Peyer's patch (tissue), 4 donors: Measurements from ENCODE around the gene SLF1. TPM values are rescaled to one million over a fixed set of nuclear protein-coding genes. Genes with fewer than 3 reads are reported as not detected.

Experiments used
- DNase-seq, 3 donors: peaks; one replicate each; pipeline ENCODE4 v3.0.0-alpha.2; 2017 to 2019
- H3K27ac ChIP-seq, 4 donors: fragments of 200-600 bp; sonication (generic); one replicate each; pipeline ENCODE4 v1.5.1; 2016 to 2019
- H3K27me3 ChIP-seq, 2 donors: fragments of 200-600 bp; sonication (generic); one replicate each; pipeline ENCODE4 v1.5.1; 2019
- H3K36me3 ChIP-seq, 3 donors: fragments of 200-600 bp; sonication (generic); one replicate each; pipeline ENCODE4 v1.5.1; 2016 to 2019
- H3K4me1 ChIP-seq, 4 donors: fragments of 200-600 bp; sonication (generic); one replicate each; pipeline ENCODE4 v1.5.1; 2016 to 2019
- H3K4me3 ChIP-seq, 4 donors: fragments of 200-600 bp; sonication (generic); 1 replicate in 3 of 4; 2 replicates in 1 of 4; pipeline ENCODE4 v1.5.1; 2016 to 2019; ENCODE audit warnings: mild to moderate bottlenecking in 1 of 4
- H3K9me3 ChIP-seq, 4 donors: fragments of 200-600 bp; sonication (generic); one replicate each; pipeline ENCODE4 v1.5.1; 2016 to 2019; ENCODE audit warnings: mild to moderate bottlenecking in 1 of 4
- POLR2A ChIP-seq, 2 donors: fragments of 450-650 bp; IDR thresholded peaks; one replicate each; pipeline ENCODE4 v1.5.1; 2017; ENCODE audit warnings: antibody characterized with exemption in 2 of 2, mild to moderate bottlenecking in 2 of 2, moderate library complexity in 2 of 2
- total RNA-seq, 4 donors: library from RNA; depleted of rRNA; stranded (reverse); fragments of >200 nt; gene quantifications; one replicate each; pipeline ENCODE4 v1.1.0, GENCODE V29; 2016
- TF ChIP-seq, protein P1 (sequence below), 6 experiments: fragments of 450-650 bp in 4 of 6; fragments of 200-600 bp in 2 of 6; sonication (generic) in 1 of 6; IDR thresholded peaks; one replicate each; pipeline ENCODE4 v1.5.1; 2017 to 2019; ENCODE audit warnings: antibody characterized with exemption in 6 of 6, mild to moderate bottlenecking in 3 of 6, moderate library complexity in 1 of 6

Gene SLF1
- total RNA-seq, 4 donors from 2014 or later, result 17.8 to 27.9 (median 24.6) TPM

DNA sequence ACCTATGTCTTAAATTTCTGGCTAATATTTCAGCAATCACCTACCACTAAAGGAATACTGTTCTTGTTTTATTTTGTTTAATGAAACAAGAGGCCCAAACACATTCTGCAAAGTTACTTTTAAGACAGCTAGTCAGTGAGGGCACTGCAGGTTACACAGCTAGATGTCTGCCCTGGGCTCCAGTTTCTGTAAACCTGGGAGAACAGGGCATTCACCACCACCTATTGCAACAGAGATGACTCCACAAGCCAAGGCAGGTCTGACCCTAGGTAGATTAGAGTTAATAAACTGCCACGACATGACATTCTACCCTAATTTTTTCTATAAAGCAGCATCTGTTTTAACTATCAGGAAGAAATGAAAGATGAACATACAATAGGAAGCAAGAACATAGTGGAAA is 90.8 kb downstream of the SLF1 start:
- Histone ChIP-seq H3K27ac (no peak overlapping the region), H3K4me3 (no peak overlapping the region), H3K9me3 (no peaks in the 10 kb centered on the region), H3K36me3 (peaks cover 0 to 33% (median 0%) of the 10 kb centered on the region in 3 donors), H3K27me3 (no peaks in the 10 kb centered on the region), H3K4me1 (no peaks in the 10 kb centered on the region)
- TF ChIP-seq POLR2A (IDR thresholded peaks at IDR 0.05), result no peak
- TF ChIP-seq, protein P1, sequence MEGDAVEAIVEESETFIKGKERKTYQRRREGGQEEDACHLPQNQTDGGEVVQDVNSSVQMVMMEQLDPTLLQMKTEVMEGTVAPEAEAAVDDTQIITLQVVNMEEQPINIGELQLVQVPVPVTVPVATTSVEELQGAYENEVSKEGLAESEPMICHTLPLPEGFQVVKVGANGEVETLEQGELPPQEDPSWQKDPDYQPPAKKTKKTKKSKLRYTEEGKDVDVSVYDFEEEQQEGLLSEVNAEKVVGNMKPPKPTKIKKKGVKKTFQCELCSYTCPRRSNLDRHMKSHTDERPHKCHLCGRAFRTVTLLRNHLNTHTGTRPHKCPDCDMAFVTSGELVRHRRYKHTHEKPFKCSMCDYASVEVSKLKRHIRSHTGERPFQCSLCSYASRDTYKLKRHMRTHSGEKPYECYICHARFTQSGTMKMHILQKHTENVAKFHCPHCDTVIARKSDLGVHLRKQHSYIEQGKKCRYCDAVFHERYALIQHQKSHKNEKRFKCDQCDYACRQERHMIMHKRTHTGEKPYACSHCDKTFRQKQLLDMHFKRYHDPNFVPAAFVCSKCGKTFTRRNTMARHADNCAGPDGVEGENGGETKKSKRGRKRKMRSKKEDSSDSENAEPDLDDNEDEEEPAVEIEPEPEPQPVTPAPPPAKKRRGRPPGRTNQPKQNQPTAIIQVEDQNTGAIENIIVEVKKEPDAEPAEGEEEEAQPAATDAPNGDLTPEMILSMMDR (IDR thresholded peaks at IDR 0.05), result no peak
- DNase-seq, result no peak

DNA sequence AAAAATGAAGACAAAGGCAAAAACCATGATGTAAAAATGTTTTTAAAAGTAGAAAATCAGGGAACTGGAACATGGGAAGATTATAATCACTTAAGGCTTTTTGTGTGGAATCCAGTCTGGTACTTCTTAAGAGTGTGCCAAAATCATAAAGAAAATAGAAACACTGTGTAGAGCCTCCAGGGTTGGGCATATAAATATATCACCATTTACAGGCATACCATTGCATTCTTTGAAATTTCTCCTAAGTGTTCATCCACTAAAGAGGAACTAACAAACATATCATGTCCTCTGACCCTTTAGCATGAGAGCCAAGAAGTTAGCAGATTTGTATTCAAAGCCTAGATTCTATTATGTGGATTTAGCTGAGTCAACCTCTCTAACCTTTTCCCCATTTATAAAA is 93.3 kb downstream of the SLF1 start:
- no peak overlapping the region for H3K27ac ChIP-seq
- TF ChIP-seq, protein P1 (IDR thresholded peaks at IDR 0.05), result no peak
- TF ChIP-seq POLR2A (IDR thresholded peaks at IDR 0.05), result no peak
- H3K36me3 ChIP-seq, result peaks cover 0 to 33% (median 0%) of the 10 kb centered on the region in 3 donors
- no peak for DNase-seq
- no peak overlapping the region for H3K4me3 ChIP-seq
- no peaks in the 10 kb centered on the region for H3K4me1 ChIP-seq
- no peaks in the 10 kb centered on the region for H3K9me3 ChIP-seq
- no peaks in the 10 kb centered on the region for H3K27me3 ChIP-seq

DNA sequence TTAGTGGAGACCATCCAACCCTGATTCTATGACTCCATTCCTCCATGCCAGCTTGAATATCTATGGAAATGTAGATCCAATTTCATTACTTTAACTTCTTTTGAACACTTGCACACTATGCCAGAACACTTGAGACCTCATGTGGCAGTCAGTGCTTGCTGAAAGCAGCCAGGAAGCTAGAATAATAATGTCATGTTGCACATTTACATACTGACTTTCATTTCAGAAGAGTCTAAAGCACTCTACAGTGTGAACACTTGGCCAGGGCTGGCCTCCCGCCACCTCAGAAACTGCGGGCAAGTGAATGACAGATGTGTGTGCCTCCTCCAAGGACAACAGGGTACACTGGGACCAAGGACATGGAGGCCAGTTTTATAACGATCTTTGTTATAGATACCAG is 97.3 kb downstream of the SLF1 start:
- H3K4me1 ChIP-seq, result no peaks in the 10 kb centered on the region
- H3K36me3 ChIP-seq, result peaks cover 0 to 14% (median 0%) of the 10 kb centered on the region in 3 donors
- TF ChIP-seq, protein P1 (IDR thresholded peaks at IDR 0.05), result no peak
- no peak for TF ChIP-seq POLR2A (IDR thresholded peaks at IDR 0.05)
- no peak overlapping the region for H3K4me3 ChIP-seq
- no peaks in the 10 kb centered on the region for H3K9me3 ChIP-seq
- no peaks in the 10 kb centered on the region for H3K27me3 ChIP-seq
- H3K27ac ChIP-seq, result no peak overlapping the region
- no peak for DNase-seq

DNA sequence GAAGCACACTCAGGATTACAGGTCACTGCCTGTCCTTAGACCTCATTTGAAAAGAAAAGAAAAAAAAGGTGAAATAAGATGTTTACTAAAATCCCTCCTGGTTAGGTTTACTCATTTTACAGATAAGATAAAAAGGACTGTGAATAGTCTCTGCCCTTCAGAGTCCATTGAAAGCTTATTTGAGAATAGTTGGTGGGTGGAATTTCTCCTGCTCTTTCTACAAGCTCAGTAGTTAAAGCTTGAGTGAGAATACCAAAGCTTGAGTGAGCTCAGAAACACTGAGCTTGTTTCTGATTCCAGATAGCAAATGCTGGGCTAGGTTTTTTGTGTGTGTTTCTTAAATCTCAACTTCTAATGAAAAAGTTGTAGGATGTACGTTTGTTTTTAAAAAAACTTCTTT is 106.7 kb downstream of the SLF1 start:
- Histone ChIP-seq H3K4me1 (no peaks in the 10 kb centered on the region), H3K4me3 (no peak overlapping the region), H3K36me3 (no peaks in the 10 kb centered on the region), H3K27me3 (no peaks in the 10 kb centered on the region), H3K9me3 (no peaks in the 10 kb centered on the region), H3K27ac (no peak overlapping the region)
- TF ChIP-seq, protein P1 (IDR thresholded peaks at IDR 0.05), result no peak
- no peak for TF ChIP-seq POLR2A (IDR thresholded peaks at IDR 0.05)
- DNase-seq, result no peak

DNA sequence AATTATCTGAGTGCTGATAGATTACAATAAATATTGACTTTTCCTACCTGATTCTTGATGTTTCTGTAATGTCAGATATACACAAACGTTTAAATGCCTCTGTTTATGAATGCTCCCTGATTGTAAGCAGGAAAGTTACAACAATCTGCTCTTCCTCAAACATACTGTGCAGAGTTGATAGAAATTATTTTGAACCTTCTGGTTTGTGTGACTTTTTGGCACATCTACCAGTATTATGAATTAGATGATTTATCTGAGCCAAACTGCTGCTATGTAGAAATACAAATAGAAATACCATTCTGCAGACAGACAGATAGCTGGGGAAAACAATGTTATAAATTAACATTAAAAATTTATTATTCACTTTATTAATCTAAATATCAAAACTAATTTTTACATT is 113.0 kb downstream of the SLF1 start:
- H3K4me3 ChIP-seq, result no peak overlapping the region
- no peaks in the 10 kb centered on the region for H3K9me3 ChIP-seq
- no peak overlapping the region for H3K27ac ChIP-seq
- H3K4me1 ChIP-seq, result no peaks in the 10 kb centered on the region
- DNase-seq, result no peak
- TF ChIP-seq POLR2A (IDR thresholded peaks at IDR 0.05), result no peak
- no peaks in the 10 kb centered on the region for H3K27me3 ChIP-seq
- H3K36me3 ChIP-seq, result no peaks in the 10 kb centered on the region

DNA sequence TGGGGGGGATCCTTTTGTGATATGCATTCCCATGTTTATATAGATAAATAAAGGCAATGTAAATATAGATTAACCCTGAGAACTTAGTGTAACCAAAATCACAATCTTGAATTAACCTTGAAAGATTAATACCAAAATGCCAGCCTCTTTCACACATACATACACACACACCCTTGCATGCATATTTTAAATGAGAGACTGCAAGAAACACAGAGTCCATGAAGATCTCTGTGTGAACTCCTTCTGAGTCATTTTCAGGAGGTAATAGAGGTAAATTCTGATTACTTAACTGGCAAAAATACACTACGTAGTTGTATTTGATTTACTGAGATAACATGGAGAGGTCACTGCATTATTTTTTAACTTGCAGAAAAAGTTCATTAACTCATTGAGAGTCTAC is 118.0 kb downstream of the SLF1 start:
- H3K9me3 ChIP-seq, result no peaks in the 10 kb centered on the region
- H3K36me3 ChIP-seq, result no peaks in the 10 kb centered on the region
- H3K4me3 ChIP-seq, result no peak overlapping the region
- no peak for DNase-seq
- no peaks in the 10 kb centered on the region for H3K4me1 ChIP-seq
- H3K27me3 ChIP-seq, result no peaks in the 10 kb centered on the region
- TF ChIP-seq, protein P1 (IDR thresholded peaks at IDR 0.05), result no peak
- no peak for TF ChIP-seq POLR2A (IDR thresholded peaks at IDR 0.05)
- H3K27ac ChIP-seq, result no peak overlapping the region
